Adrenal gland (tissue), 5 donors: Measurements from ENCODE around the gene GLB1L.

Experiments
- POLR2A ChIP-seq, 2 donors: fragments of 450-650 bp; IDR thresholded peaks; one replicate each; pipeline ENCODE4 v1.6.1; 2017; ENCODE audit warnings: antibody characterized with exemption in 2 of 2, mild to moderate bottlenecking in 2 of 2, moderate library complexity in 1 of 2
- TF ChIP-seq, protein P1 (sequence below), 6 experiments: fragments of 450-650 bp in 4 of 6; fragments of 200-600 bp in 2 of 6; sonication (generic) in 1 of 6; IDR thresholded peaks; 1 replicate in 5 of 6; 2 replicates in 1 of 6; pipeline versions ENCODE4 v1.5.1 to v1.8.0; 2016 to 2021; ENCODE audit warnings: antibody characterized with exemption in 6 of 6, mild to moderate bottlenecking in 2 of 6, moderate library complexity in 1 of 6
- donor health status: DM: no; HTN: no; CAD: no.

GRCh38 chr2:219229305-219230058, 15.8 kb downstream of the GLB1L start, which contains the start of the genes ANKZF1 and ATG9A:
- TF ChIP-seq, protein P1, sequence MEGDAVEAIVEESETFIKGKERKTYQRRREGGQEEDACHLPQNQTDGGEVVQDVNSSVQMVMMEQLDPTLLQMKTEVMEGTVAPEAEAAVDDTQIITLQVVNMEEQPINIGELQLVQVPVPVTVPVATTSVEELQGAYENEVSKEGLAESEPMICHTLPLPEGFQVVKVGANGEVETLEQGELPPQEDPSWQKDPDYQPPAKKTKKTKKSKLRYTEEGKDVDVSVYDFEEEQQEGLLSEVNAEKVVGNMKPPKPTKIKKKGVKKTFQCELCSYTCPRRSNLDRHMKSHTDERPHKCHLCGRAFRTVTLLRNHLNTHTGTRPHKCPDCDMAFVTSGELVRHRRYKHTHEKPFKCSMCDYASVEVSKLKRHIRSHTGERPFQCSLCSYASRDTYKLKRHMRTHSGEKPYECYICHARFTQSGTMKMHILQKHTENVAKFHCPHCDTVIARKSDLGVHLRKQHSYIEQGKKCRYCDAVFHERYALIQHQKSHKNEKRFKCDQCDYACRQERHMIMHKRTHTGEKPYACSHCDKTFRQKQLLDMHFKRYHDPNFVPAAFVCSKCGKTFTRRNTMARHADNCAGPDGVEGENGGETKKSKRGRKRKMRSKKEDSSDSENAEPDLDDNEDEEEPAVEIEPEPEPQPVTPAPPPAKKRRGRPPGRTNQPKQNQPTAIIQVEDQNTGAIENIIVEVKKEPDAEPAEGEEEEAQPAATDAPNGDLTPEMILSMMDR (IDR thresholded peaks at IDR 0.05): peak in 1 of 6 experiments; percentile 11
- TF ChIP-seq POLR2A (IDR thresholded peaks at IDR 0.05): peak; percentile 50 to 96
